ENCODE measurements around the gene SMU1. TPM values are rescaled to one million over a fixed set of nuclear protein-coding genes. Genes with fewer than 3 reads are reported as not detected.

SMU1 gene
- total RNA-seq, 2 donors from 2014 or later: 11.4 to 12.2 TPM

GRCh38 chr9:33044162-33044673 lies 32.3 kb downstream of the SMU1 start:
- H3K27me3 ChIP-seq: no peaks in the 10 kb centered on the region
- peak overlapping the region; percentile 91 to 96 for H3K27ac ChIP-seq
- peaks cover 31% of the 10 kb centered on the region for H3K36me3 ChIP-seq
- peaks cover 0 to 6% of the 10 kb centered on the region in 2 donors for H3K4me1 ChIP-seq
- no peak for TF ChIP-seq CTCF (IDR thresholded peaks at IDR 0.05)
- no peaks in the 10 kb centered on the region for H3K9me3 ChIP-seq
- peak overlapping the region; percentile 46 to 73 for H3K4me3 ChIP-seq
- peak; percentile 96 for DNase-seq (ENCODE audit: low spot score)

- DNase-seq (ENCODE audit: low spot score): no peak
- TF ChIP-seq CTCF (IDR thresholded peaks at IDR 0.05): no peak
- peaks cover 33% of the 10 kb centered on the region for H3K36me3 ChIP-seq
- H3K4me3 ChIP-seq: peak overlapping the region; percentile 46 to 73
- H3K27ac ChIP-seq: peak overlapping the region; percentile 91 to 96
- peaks cover 0 to 6% of the 10 kb centered on the region in 2 donors for H3K4me1 ChIP-seq
- no peaks in the 10 kb centered on the region for H3K9me3 ChIP-seq
- no peaks in the 10 kb centered on the region for H3K27me3 ChIP-seq
Measured at GRCh38 chr9:33043671-33044070, 32.8 kb downstream of the SMU1 start.

DNA sequence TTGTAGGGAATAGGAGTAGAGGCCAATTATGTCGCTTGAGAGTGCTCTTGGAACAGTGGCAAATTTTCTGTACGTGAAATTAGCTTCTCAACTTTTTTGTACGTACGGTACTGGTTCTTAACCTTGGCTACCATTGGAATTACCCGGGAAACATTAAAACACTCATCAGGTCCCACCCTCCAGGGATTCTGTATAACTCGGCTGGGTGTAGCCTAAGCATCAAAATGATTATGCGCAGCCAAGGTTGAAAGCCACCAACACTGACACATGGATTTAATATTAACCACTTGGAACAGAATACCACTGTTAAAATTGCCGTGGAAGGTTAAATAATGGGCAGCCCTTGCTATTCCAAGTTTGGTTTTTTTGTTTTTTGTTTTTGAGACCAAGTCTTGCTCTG lies 34.0 kb downstream of the SMU1 start:
- no peak for DNase-seq (ENCODE audit: low spot score)
- Histone ChIP-seq H3K27me3 (no peaks in the 10 kb centered on the region), H3K27ac (no peak overlapping the region), H3K4me1 (peaks cover 0 to 6% of the 10 kb centered on the region in 2 donors), H3K4me3 (no peak overlapping the region), H3K36me3 (peaks cover 44% of the 10 kb centered on the region), H3K9me3 (no peaks in the 10 kb centered on the region)
- TF ChIP-seq CTCF (IDR thresholded peaks at IDR 0.05): no peak

GRCh38 chr9:33041432-33042188 lies 34.9 kb downstream of the SMU1 start:
- no peak for DNase-seq (ENCODE audit: low spot score)
- no peak overlapping the region for H3K27ac ChIP-seq
- peaks cover 49% of the 10 kb centered on the region for H3K36me3 ChIP-seq
- peaks cover 0 to 6% of the 10 kb centered on the region in 2 donors for H3K4me1 ChIP-seq
- H3K9me3 ChIP-seq: no peaks in the 10 kb centered on the region
- H3K4me3 ChIP-seq: no peak overlapping the region
- no peaks in the 10 kb centered on the region for H3K27me3 ChIP-seq
- no peak for TF ChIP-seq CTCF (IDR thresholded peaks at IDR 0.05)

DNA sequence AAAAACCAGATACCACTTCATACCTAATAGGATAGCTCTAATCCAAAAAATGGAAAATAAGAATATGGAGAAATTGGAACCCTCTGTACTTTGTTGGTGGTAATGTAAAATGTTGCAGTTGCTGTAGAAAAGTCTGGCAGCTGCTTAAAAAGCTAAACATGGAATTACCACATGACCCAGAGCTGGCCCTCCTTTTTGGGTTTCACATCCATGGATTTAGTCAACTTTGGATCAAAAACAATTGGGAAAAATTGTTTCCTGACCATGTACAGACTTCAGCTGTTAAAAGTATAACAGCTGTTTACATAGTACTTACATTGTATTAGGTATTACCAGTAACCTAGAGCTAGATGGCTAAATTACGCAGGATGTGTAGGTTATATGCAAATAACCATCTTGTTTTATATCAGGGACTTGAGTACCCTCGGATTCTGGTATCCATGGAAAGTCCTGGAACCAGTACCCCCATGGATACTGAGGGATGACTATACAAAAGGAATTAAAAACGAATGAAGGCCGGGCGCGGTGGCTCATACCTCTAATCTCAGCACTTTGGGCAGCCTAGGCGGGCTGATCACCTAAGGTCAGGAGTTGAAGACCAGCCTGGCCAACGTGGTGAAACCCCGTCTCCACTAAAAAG lies 35.6 kb downstream of the SMU1 start:
- no peak for TF ChIP-seq CTCF (IDR thresholded peaks at IDR 0.05)
- Histone ChIP-seq H3K27ac (no peak overlapping the region), H3K27me3 (no peaks in the 10 kb centered on the region), H3K36me3 (peaks cover 53% of the 10 kb centered on the region), H3K9me3 (no peaks in the 10 kb centered on the region), H3K4me3 (no peak overlapping the region), H3K4me1 (peaks cover 0 to 6% of the 10 kb centered on the region in 2 donors)
- no peak for DNase-seq (ENCODE audit: low spot score)
